Peyer's patch (tissue), 4 donors: ENCODE results near the gene RABGEF1.
"Not testable (repeated sequence)": the region's sequence is repeated elsewhere in the genome, so short reads cannot be mapped to it uniquely, and the experiment has no call there.

ENCODE experiments used
- CTCF ChIP-seq, 6 experiments: fragments of 450-650 bp in 4 of 6; fragments of 200-600 bp in 2 of 6; sonication (generic) in 1 of 6; IDR thresholded peaks; one replicate each; pipeline ENCODE4 v1.5.1; 2017 to 2019; ENCODE audit warnings: antibody characterized with exemption in 6 of 6, mild to moderate bottlenecking in 3 of 6, moderate library complexity in 1 of 6
- POLR2A ChIP-seq, 2 donors: fragments of 450-650 bp; IDR thresholded peaks; one replicate each; pipeline ENCODE4 v1.5.1; 2017; ENCODE audit warnings: antibody characterized with exemption in 2 of 2, mild to moderate bottlenecking in 2 of 2, moderate library complexity in 2 of 2

DNA sequence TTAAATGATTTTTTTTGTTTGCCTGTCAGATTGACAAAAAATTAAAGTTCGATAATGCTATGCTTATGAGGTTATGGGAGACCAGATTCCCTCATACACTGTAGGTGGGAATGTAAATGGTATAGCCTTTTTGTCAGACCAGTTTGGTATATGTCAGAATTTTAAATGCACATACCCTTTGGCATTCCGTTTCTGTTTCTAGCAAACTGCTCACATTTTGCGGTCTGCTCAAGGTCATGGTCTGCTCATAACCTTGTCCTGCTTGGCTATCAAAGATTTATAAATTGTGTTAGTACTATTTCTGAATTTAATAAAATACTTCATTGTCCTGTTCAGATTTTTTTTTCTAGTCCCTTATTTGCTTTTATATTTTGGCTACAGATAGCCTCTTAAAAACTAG is 15.7 kb downstream of the RABGEF1 start:
- TF ChIP-seq CTCF, POLR2A (IDR thresholded peaks at IDR 0.05): not testable (repeated sequence)
